Measurements from ENCODE around the gene TRIM9.
"Not testable (repeated sequence)": the region's sequence is repeated elsewhere in the genome, so short reads cannot be mapped to it uniquely, and the experiment has no call there.

The TRIM9 gene

DNA sequence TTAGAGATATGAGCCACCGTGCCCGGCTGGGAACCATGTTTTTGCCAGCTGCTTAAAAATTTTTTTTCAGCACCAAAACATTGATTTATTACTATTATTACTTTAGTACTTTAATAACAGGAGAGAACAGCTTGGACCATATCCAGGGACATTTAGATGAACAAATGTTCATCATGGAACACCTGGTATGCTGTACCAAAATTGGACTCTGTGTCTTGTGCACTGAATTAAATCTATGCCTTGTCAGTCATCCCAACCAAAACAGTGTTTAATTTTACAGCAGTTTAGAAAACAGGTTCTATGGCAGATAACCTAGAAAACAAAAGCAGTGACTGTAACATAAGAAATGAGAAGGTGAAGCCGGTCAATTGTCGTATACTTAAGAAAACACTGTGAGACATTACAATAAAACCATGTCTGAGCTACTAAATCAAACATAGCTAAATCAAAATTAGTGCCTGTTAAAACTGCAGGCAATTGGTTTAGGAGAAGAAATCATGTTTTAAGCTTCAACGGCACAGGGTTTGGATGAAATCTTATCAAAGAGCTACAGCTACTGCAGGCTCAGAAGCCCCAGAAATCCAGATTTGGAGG lies 92.4 kb downstream of the TRIM9 start:
- DNase-seq = no peak

DNA sequence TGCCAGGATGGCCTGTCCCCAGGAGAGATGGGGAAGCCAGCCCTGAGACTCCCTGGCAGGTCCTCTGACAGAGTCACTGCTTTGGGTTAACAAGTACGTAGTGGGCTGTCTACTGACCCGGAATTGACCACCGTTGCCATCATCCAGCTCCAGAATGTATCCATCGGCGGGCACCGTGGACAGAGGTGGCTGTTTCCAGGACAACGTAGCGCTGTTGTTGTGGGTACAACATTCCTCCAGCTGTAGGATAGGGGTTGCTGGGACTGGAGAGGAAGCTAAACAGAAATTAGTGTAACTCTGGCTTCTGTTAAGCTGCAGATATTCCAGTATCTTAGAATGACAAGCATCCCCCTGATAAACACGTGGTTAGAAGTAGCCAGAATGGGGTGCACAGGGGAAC lies 94.3 kb downstream of the TRIM9 start:
- DNase-seq = peak; percentile 49

DNA sequence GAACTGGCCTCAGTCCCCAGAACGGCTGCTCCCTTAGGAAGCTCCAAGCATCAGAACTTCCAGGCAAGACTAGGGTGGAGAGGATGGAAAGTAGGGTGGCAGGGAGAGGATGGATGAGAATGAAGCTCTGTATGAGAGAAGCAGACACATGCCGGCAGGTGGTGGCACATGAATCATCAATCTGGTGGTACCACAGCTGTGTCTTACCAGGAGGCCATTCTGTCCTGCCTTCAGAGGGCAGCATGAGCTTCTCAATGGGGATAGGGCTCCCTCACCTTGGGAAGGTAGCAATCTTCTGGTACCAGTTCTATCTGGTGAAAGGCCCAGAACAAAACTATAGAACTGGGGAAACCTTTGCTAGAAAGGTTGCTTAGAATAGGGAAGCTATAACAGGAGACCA lies 95.2 kb downstream of the TRIM9 start:
- DNase-seq = no peak

DNA sequence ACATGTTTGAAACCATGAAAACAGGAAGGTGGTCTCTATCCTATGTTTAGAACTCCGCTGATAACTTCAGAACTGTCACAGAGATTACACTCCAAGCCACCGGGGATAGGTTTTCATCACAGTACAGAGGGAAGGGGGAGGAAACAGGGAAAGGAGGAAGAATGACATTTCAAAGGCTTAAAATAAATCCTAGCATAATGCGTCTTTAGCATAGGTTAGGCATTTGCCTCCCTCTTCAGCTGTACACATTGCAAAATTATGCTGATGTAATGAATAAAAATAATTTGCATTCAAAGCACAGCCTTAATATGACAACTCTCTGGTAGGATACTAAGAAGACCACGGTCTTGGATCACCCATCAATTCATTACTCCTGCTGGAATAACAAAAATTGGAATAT lies 96.3 kb downstream of the TRIM9 start:
- DNase-seq = no peak

DNA sequence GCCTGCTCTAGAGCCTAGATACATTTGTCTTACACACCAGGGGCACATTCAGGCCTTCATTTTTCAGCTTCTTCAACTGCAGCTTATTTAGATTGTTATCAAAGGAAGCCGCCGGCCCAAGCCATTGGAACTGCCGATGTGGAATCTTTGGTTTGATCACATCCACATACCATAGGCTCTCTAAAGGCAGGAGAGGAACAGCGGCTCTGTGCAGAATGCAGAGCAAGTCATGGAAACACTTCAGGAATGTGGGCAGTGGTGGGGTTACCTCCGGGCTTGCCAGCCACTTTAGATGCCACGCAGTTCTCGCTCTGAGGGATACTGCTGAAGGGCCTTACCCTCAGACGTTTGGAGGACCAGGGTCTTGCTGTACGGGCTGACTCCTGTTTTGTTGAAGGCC lies 97.2 kb downstream of the TRIM9 start:
- DNase-seq = no peak

DNA sequence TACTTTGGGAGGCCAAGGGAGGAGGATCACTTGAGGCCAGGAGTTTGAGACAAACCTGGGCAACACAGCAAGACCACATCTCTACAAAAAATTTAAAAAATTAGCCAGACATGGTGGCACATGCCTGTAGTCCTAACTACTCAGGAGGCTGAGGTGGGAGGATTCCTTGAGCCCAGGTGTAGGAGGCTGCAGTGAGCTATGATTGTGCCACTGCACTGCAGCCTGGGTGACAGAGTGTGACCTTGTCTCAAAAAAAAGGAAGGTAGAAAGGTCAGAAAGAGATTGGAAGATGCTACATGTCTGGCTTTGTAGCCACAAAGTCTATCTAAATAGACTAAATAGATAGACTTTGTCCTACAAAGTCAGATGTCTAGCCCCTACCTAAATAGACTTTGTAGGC lies 100.7 kb downstream of the TRIM9 start:
- not testable (repeated sequence) for DNase-seq

DNA sequence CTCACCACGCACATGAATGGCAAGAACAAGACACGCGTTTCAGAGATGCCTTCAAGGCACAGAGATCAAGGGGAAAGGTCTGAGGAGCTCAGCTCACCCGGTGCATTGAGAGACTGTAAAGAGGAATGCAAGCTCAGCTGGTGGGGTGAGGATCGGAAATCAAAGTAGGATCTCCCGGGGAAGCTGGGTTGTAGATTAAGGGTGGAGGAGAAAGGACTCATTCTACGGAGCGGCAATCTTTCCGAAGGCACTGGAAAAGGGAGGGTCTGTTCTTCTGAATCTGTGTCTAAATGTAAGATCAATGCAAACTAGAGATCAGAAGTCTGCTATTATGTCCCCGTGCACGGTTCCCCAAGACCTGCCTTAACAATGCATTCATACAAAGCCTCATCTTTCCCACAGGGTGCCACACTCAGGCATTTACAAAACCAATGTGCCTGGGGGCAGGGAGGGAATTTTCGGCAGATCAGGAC lies 109.0 kb downstream of the TRIM9 start:
- DNase-seq = no peak

DNA sequence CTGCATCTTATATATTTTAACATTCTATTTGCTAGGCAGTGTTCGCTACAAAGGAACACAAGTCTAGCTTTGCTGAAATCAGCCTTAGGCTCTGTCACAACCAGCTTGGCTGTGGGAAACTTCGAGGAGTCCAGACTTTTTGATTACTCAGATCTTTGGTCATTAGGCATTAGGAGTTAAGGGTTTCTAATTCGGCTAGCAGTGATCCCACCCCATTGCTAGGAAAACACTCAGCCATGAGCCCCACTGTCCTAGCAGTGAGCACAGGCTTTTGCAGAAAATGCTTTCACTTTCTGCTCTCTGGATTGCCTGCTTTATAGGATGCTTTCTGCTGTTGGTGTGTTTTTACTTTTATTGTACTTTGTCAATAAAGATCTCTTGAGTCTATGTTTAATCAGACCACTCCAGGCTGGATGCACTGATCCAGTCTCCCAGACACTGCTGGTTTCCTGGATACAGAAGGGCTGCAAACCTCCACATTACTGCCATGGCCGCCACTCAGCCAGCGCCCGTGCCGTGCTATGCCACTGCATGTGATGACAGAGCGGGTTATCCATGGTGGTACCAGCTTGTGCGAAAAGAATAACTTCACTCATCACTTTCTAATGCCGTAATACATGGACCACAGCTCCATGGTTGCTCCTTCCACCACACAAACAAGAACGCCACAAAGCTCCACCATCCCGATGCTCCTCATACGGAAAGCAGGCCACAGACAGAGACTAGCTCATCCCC lies 109.6 kb downstream of the TRIM9 start:
- no peak for DNase-seq

DNA sequence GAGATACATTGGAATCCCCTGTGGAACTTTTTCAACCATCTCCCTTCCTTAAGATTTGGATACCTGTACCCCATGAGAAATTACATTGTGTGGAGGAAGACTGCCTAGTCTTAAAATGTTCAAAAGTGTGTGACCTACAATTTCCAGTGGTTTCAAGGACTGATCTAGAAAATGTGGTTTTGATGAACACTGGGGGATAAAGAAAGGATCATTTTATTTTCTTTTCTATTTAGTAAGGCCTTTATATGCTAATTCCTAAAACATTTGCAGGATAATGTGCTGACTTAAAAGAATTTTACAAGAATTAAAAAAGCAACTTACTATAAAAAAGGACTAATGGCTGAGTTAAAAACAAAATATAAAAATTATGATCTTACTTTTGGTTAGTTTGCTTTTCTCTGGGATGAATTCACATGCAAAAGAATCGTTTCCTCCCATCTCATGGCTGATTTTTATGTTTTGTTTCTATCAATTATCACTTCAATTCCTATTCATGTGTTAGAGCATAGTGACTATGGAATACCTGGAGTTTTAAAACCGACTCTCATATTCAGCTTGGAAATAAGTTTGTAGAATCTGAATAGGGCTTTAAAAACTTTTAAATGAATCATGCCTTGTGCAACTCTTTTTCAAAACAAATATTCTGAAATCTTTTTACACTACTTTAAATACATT lies 110.7 kb downstream of the TRIM9 start:
- no peak for DNase-seq

DNA sequence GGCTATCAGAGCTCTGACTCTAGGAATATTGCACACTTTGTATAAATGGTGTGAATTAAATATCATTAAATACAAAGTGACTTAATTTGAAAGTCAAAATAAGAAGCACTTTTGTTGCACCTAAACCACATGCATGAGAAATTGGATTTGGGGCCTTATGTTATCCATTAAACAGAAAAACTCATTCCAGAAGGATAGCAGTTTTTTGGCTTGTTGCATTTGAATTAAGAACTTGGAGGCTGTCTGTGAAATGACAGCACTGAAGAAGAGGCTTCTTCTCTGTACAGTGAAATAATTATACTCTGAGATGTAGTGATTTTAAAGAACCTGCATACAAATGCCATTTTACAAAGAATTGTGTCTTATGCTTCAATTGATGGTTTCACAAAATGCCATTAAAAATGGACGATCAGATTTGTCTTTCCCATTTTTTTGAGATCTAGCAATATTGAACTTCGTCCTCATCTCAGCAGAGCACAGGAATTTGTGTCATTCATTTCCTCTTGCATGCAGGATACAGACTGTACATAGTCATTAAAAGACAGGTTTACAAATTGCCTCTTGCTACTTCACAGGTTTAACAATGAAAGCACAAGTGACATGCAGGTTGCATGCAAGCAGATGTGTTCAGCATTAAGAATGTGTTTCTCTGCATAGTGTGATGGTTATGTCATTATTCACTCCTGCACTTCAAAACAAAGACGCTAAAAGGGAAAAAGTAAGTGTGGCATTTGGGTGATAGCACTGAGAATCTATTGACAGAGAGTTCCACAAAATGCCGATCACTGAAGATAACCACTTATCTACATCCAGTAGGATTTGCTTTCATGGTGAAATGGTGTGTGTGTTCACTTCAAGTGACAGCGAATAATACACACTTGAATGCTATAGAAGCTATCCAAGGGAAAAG lies 114.7 kb downstream of the TRIM9 start:
- peak; percentile 20 for DNase-seq

DNA sequence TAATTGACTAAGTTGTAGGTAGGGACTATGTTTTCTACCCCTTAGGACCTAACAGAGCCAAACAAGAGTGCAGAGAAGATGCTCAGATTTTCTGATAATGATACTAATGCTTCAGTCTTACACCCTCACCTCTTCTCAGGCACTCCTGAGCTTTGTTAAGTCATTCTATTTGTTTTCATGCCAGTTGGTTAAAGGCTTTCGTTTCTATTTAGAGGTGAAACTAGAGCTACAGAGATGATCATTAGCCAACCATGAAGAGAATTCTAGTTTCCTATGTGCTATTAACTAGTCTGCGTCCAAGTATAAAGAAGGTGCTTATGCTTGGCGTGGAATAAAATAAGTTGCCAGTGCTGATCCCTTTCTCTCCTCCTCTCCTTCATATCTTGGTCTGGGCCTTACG lies 116.0 kb downstream of the TRIM9 start:
- DNase-seq = no peak

DNA sequence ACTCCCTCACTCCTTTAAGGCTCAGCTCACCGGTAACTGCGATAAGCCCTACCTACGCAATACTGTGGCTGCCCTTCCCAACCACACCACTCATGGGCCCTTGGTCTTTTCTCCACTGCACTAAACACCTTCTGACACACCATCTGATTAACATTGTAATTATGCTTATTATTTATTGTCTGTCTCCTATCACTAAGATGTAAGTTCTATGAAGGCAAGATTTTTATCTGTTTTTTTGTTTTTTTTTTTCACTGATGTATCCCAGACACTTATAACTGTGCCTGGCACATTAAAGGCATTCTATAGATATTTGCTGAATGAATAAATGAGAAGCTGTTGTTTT lies 116.4 kb downstream of the TRIM9 start:
- no peak for DNase-seq

DNA sequence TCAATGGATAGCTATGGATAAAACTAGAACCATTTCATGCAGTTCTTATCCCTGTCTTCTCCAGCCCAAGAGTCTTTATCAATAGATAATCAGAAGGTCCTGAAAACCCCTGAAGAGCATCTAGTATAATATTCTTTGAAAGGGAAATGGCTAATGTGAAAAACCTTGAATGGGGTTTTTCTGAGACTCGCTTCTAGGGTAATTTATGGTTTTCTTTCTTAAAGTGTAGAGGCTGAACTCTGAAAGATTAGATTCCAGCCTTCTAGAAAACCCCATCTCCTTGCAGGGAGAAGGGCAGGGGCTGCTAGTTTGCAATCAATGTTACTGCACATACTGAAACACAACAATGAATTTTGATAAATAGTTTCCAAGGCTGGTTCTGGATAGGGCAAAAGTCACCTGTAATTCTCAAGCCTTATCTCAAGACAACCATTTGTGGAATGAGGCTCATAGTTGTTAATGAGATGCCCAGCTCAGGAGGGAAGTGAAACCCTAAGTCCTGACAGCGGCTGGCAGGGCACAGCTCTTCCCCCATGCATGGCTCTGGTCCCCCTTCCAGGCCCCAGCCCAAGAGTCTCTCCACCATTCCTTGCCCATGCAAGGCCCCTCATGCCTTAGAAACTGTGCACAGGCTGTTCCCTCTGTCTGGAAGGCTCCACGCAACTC lies 116.9 kb downstream of the TRIM9 start:
- DNase-seq = no peak

DNA sequence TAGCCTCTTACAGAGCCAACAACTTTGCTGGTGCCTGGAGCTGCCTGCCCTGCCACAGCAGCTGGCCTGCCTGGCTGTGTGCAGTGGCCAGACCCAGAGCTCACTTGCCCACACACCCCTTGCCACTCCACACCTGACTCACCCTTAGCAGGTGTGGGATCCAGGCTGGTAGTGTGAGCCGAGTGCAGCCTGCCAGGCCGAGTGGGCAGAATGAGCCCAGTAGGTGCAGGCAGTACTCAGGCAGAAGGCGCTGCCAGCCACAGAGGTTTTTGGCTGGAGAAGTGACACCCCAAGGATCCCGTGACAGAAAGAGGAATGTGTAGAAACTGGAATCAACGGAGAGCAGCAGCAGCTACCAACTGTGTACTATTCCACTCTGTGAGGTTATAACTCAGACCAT lies 120.8 kb downstream of the TRIM9 start:
- no peak for DNase-seq

DNA sequence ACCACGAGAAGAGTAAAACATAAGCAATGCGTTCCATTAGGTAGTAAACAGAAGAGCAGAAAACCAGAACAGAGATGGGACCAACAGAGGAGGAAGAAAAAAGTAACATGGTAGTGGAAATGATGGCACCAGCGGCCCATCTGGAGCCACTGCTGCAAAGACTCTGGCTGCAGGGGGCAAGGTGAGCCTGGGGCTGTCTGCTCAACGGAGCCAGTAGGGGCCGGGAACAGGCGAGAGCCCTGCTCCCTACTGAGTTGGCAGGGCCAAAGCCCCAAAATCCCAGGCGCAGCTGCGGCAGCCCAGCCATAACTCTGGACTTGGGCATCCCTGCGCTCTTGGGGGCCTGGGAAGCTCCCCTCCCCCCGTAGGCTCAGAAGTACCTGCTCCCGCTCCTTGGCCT lies 122.2 kb downstream of the TRIM9 start:
- no peak for DNase-seq

DNA sequence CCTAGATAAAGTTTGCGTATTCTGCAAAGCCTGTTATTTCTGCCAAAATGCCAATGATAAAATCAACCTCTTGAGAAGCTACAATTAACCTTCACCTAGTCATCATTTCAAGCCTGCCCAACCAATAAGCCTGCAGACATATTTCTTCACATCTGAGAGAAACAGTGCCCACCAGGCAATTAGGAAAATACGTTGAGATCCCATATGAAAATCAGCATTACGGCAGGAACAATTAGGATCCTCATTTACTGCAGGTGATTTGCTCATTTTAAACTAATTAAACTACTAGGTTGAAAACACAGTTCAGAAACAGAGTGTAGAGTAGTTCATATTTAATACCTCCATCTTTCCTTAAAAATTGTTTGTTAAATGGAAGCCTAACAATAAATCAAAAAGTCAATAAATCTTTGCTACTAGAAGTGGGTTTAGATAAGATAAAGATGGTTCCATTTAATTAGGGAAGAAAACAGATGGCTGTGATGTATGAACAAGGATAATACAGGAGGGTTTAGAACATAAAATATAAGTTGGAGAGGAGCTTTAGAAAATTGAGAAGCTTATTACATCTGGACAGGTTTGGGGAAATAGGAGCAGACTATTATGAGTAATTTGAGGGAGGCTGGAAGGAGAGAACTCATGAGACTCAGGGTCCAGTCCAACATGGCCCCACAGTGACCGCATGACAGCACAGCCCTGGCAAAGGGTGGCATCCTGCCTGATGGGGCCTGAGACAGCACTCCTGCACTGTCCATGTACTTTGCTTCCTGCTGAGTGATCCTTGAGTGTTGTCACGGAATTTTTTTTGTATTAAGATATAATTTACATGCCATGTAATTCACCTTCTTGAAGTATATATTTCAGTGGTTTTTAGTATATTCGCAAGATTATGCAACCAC lies 123.8 kb downstream of the TRIM9 start:
- DNase-seq = no peak

DNA sequence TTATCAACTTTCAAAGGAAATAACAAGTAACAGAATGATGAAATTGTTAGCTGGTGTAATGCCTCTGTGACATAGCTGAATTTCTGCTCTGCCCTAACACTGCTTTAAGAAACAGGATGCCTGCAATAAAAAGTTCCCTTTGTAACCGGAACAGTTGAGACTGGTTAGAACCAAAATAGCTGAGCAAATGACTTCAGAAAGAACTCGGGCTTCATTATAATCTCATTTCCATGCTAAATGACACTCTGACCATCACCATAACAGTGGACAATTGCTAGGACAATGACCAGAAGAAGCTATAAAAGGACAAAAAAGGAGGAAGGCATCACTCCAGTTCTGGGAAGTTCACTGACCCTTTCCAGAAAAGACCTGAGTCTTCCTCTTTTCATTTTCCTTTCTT lies 127.1 kb downstream of the TRIM9 start:
- no peak for DNase-seq

DNA sequence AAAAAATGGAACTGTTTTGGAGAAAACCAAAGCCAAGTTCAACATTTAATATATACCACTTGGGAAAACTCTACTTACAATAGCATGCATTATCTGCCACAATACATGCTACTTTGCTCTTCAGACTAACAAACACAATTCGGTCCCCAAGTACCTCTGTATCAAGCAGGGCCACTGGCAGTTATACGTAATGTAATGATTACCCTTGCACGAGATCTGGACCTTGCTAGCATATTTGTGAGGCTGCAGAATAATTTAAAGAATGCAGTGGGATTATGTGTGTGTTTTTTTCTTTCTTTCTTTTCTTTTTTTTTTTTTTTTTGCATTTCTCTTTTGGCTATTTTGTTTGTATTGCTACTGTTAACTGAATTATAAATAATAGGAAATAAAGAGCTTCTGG lies 127.8 kb downstream of the TRIM9 start:
- no peak for DNase-seq

DNA sequence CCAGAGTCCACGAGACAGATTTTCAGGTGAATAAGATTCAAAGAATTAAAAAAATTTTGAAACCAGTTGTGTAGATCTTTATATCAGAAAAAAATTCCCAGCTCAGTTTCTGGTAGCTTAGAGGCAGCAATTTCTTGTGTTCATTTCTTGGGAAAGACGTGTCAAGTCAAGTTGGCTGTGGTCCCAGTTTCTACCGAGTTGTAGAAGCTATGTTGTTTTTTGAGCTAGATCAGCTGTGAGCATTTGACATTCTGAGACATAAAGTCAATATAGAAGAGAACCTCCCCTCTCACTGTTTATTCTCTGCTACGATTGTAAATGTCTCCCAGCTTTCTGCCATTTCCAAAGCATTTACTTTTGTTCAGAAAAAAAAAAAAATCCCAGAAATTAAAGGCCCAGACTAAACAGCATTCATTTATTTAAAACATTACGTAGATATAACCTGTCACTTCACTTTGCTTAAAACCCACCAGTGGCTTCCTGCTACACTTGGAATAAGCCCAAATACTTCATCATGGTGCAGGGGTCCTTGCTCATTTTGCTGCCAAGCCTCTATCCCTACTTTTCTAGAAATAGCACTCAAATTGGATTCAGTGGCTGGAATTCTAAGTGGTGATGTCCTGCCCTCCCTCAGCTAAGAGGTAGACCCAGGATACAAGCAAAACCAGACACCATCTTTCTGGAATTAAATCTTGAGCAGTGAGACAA lies 130.1 kb downstream of the TRIM9 start:
- no peak for DNase-seq

DNA sequence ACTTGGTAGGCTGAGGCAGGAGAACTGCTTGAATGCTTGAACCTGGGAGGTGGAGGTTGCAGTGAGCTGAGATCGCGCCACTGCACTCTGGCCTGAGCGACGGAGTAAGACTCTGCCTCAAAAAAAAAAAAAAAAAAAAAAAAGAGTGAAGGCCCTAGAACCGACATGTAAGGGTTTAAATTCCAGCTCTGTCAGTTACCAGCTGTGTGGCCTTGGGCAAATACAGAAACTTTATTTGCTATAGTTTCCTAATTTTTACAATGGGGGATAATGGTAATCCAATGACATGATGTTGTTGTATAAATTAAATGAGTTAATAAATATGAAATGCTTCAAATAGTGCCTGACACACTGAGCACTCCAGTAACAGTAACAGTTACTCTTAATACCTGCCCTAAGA lies 131.0 kb downstream of the TRIM9 start:
- DNase-seq = no peak

DNA sequence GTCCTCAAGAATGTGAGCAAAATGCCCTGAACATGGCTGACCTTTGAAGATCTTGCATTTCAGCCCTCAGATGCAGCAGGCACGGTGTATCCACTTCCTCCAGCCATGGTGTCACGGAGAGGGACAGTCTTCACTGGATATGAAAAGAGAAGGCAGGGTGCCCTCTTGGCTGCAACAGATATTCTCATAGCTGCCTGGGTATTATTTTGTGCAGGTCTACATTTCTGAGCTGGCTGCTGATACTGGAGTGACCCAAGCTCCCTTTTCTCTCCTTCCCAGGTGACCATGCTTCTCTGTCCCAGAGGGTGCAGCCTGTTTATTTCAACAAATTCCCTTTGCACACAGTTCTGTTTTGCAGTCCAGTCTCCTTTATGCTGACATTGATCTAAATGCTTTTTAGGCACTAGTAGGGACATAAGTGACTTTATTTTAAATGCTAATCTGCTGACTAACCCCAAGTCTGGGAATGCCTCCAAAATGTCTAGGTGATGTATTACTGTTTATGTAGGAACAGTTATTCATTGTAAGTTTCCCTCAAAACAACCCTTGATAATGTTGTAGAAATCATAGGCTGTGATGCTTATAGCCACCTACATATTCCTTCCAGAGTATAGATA lies 133.2 kb downstream of the TRIM9 start:
- DNase-seq = no peak
